Thymus (tissue), 11 donors: ENCODE results near the gene EBF3. TPM values are rescaled to one million over a fixed set of nuclear protein-coding genes. Genes with fewer than 3 reads are reported as not detected.

Experiments
- DNase-seq, 9 donors: peaks; one replicate each; pipeline ENCODE4 v3.0.0-alpha.2; 2013; ENCODE audit warnings: low spot score in 9 of 9, low read depth in 6 of 9, missing footprints in 1 of 9
- H3K27ac ChIP-seq, 2 donors: one replicate each; pipeline ENCODE4 v1.5.1; 2013; ENCODE audit warnings: control low read depth in 1 of 2, low read depth in 1 of 2, low read length in 1 of 2, mild to moderate bottlenecking in 1 of 2, moderate library complexity in 1 of 2
- H3K27me3 ChIP-seq, 2 donors: one replicate each; pipeline ENCODE4 v1.5.1; 2013; ENCODE audit warnings: low read length in 1 of 2; ENCODE audit not compliant: control insufficient read depth in 2 of 2, insufficient read depth in 1 of 2
- H3K36me3 ChIP-seq, 2 donors: one replicate each; pipeline ENCODE4 v1.5.1; 2013; ENCODE audit warnings: low read length in 1 of 2, mild to moderate bottlenecking in 1 of 2, moderate library complexity in 1 of 2; ENCODE audit not compliant: control insufficient read depth in 2 of 2, insufficient read depth in 2 of 2
- H3K4me1 ChIP-seq, 2 donors: one replicate each; pipeline ENCODE4 v1.5.1; 2013; ENCODE audit warnings: low read length in 2 of 2; ENCODE audit not compliant: control insufficient read depth in 2 of 2, insufficient read depth in 2 of 2
- H3K4me3 ChIP-seq, 2 donors: one replicate each; pipeline ENCODE4 v1.5.1; 2013; ENCODE audit warnings: low read length in 2 of 2, control low read depth in 1 of 2, mild to moderate bottlenecking in 1 of 2
- H3K9me3 ChIP-seq, 2 donors: one replicate each; pipeline ENCODE4 v1.5.1; 2013; ENCODE audit warnings: low read length in 1 of 2, mild to moderate bottlenecking in 1 of 2; ENCODE audit not compliant: control insufficient read depth in 2 of 2, insufficient read depth in 1 of 2
- WGBS: extraction: QIAGEN DNeasy Blood & Tissue Kit; methylation state at CpG from one replicate; pipeline ENCODE4 v1.1.7; 2013; 5-methylcytosine and 5-hydroxymethylcytosine counted together
- polyA plus RNA-seq: library from polyadenylated mRNA; stranded (reverse); fragments of 200-250 nt; gene quantifications from one replicate; pipeline ENCODE4 v1.2.3, GENCODE V29; 2013
- total RNA-seq: library from RNA; stranded (reverse); fragments of 120-200 nt; gene quantifications from one replicate; pipeline ENCODE4 v1.2.4, GENCODE V29; 2013
- donor health status: healthy.

Gene EBF3
- total and polyA plus RNA-seq, 2 donors = 1.5 to 1.9 TPM

- peaks cover 0 to 6% of the 10 kb centered on the region in 2 donors for H3K9me3 ChIP-seq
These were observed 156.9 kb downstream of the EBF3 start for GRCh38 chr10:129807211-129807610.

GRCh38 chr10:129800796-129801340 is 163.2 kb downstream of the EBF3 start:
- WGBS = 85% methylated on average over 14 of the region's 14 CpGs
- H3K4me3 ChIP-seq = no peak overlapping the region
- H3K27ac ChIP-seq = no peak overlapping the region
- H3K9me3 ChIP-seq = peaks cover 0 to 6% of the 10 kb centered on the region in 2 donors
- DNase-seq = no peak
- no peaks in the 10 kb centered on the region for H3K4me1 ChIP-seq
- H3K36me3 ChIP-seq = no peaks in the 10 kb centered on the region
- H3K27me3 ChIP-seq = no peaks in the 10 kb centered on the region

More at GRCh38 chr10:129807211-129807610, 156.9 kb downstream of the EBF3 start:
- H3K27ac ChIP-seq = no peak overlapping the region
- no peaks in the 10 kb centered on the region for H3K36me3 ChIP-seq
- no peaks in the 10 kb centered on the region for H3K4me1 ChIP-seq
- 92% methylated on average over 7 of the region's 7 CpGs for WGBS
- DNase-seq = no peak
- H3K27me3 ChIP-seq = no peaks in the 10 kb centered on the region
- no peak overlapping the region for H3K4me3 ChIP-seq

GRCh38 chr10:129799942-129800341 is 164.1 kb downstream of the EBF3 start:
- Histone ChIP-seq H3K27ac (no peak overlapping the region), H3K27me3 (no peaks in the 10 kb centered on the region), H3K36me3 (no peaks in the 10 kb centered on the region), H3K4me3 (no peak overlapping the region), H3K4me1 (no peaks in the 10 kb centered on the region), H3K9me3 (peaks cover 0 to under 1% of the 10 kb centered on the region in 2 donors)
- WGBS = 94% methylated on average over 3 of the region's 3 CpGs
- DNase-seq = no peak

GRCh38 chr10:129796710-129797420 is 167.2 kb downstream of the EBF3 start:
- Histone ChIP-seq H3K4me1 (no peaks in the 10 kb centered on the region), H3K27me3 (no peaks in the 10 kb centered on the region), H3K36me3 (no peaks in the 10 kb centered on the region), H3K4me3 (no peak overlapping the region), H3K27ac (no peak overlapping the region), H3K9me3 (peaks cover 1 to 8% of the 10 kb centered on the region in 2 donors)
- no peak for DNase-seq
- 41% methylated on average over 14 of the region's 14 CpGs for WGBS

- H3K36me3 ChIP-seq = no peaks in the 10 kb centered on the region
- no peaks in the 10 kb centered on the region for H3K4me1 ChIP-seq
- H3K27ac ChIP-seq = no peak overlapping the region
- no peak overlapping the region for H3K4me3 ChIP-seq
- DNase-seq = no peak
- peaks cover 1 to 12% of the 10 kb centered on the region in 2 donors for H3K9me3 ChIP-seq
- H3K27me3 ChIP-seq = no peaks in the 10 kb centered on the region
- 97% methylated on average over 22 of the region's 22 CpGs for WGBS
These were observed 170.1 kb downstream of the EBF3 start for GRCh38 chr10:129793996-129794395.

- Histone ChIP-seq H3K4me1 (no peaks in the 10 kb centered on the region), H3K27me3 (no peaks in the 10 kb centered on the region), H3K27ac (no peak overlapping the region), H3K36me3 (no peaks in the 10 kb centered on the region), H3K9me3 (peaks cover 1 to 12% of the 10 kb centered on the region in 2 donors), H3K4me3 (no peak overlapping the region)
- 89% methylated on average over 6 of the region's 6 CpGs for WGBS
- no peak for DNase-seq
These were observed 170.6 kb downstream of the EBF3 start for GRCh38 chr10:129793479-129793878.

- DNase-seq = no peak
- Histone ChIP-seq H3K36me3 (no peaks in the 10 kb centered on the region), H3K27me3 (no peaks in the 10 kb centered on the region), H3K9me3 (peaks cover 1 to 12% of the 10 kb centered on the region in 2 donors), H3K4me3 (no peak overlapping the region), H3K27ac (no peak overlapping the region), H3K4me1 (no peaks in the 10 kb centered on the region)
- 98% methylated on average over 10 of the region's 10 CpGs for WGBS
These were observed 171.2 kb downstream of the EBF3 start for GRCh38 chr10:129792864-129793263.

- 97% methylated on average over 7 of the region's 7 CpGs for WGBS
These were observed 171.9 kb downstream of the EBF3 start for GRCh38 chr10:129792141-129792540.

GRCh38 chr10:129790715-129791446 is 173.2 kb downstream of the EBF3 start:
- no peak for DNase-seq
- Histone ChIP-seq H3K36me3 (no peaks in the 10 kb centered on the region), H3K9me3 (peaks cover 1 to 12% of the 10 kb centered on the region in 2 donors), H3K27me3 (no peaks in the 10 kb centered on the region), H3K27ac (no peak overlapping the region), H3K4me1 (no peaks in the 10 kb centered on the region), H3K4me3 (no peak overlapping the region)
- WGBS = 96% methylated on average over 17 of the region's 17 CpGs

More at GRCh38 chr10:129792141-129792540, 171.9 kb downstream of the EBF3 start:
- Histone ChIP-seq H3K4me3 (no peak overlapping the region), H3K4me1 (no peaks in the 10 kb centered on the region), H3K27me3 (no peaks in the 10 kb centered on the region), H3K9me3 (peaks cover 1 to 12% of the 10 kb centered on the region in 2 donors), H3K27ac (no peak overlapping the region), H3K36me3 (no peaks in the 10 kb centered on the region)
- no peak for DNase-seq
